Left lung (tissue), 10 donors: ENCODE data around the gene RANGRF. TPM values are rescaled to one million over a fixed set of nuclear protein-coding genes. Genes with fewer than 3 reads are reported as not detected.

Experiments used
- ATAC-seq: fragments of 200-7000 bp; cut with Tn5 transposase; one replicate; pipeline ENCODE4 v1.9.1; 2020; ENCODE audit warnings: moderate library complexity
- DNase-seq, 4 donors: peaks; one replicate each; pipeline ENCODE4 v3.0.0-alpha.2; 2013 to 2020
- H3K27ac ChIP-seq, 2 donors: fragments of 200-600 bp; sonication (generic) in 1 of 2; one replicate each; pipeline versions ENCODE4 v1.5.0 to v1.8.0; 2020 to 2021
- H3K27me3 ChIP-seq, 2 donors: fragments of 200-600 bp; sonication (generic) in 1 of 2; one replicate each; pipeline versions ENCODE4 v1.5.0 to v1.8.0; 2020 to 2021
- H3K36me3 ChIP-seq, 2 donors: fragments of 200-600 bp; sonication (generic) in 1 of 2; one replicate each; pipeline versions ENCODE4 v1.5.0 to v1.8.0; 2020 to 2021
- H3K4me1 ChIP-seq, 2 donors: fragments of 200-600 bp; one replicate each; pipeline ENCODE4 v1.8.0; 2021
- H3K4me3 ChIP-seq, 2 donors: fragments of 200-600 bp; sonication (generic) in 1 of 2; one replicate each; pipeline versions ENCODE4 v1.5.0 to v1.8.0; 2020 to 2021; ENCODE audit warnings: mild to moderate bottlenecking in 1 of 2
- H3K9me3 ChIP-seq, 2 donors: fragments of 200-600 bp; sonication (generic) in 1 of 2; one replicate each; pipeline versions ENCODE4 v1.5.0 to v1.8.0; 2020 to 2021
- intact Hi-C, 2 donors: fragments of 100-400 bp; cut with DNase I; formaldehyde crosslinking; loops; one replicate each; pipeline versions ENCODE4 v1.11.2 to v1.14.2; 2022
- polyA plus RNA-seq, 6 donors: library from polyadenylated mRNA; unstranded; fragments of 120-200 nt; gene quantifications; one replicate each; pipeline ENCODE4 v1.2.1, GENCODE V29; 2013; ENCODE audit not compliant: insufficient read length in 6 of 6
- total RNA-seq, 2 donors: library from RNA; stranded (reverse); fragmentation: NEBNext Ultra II Directional; extraction: Animal tissue kit (Norgen Biotek cat#: 25700); gene quantifications; one replicate each; pipeline ENCODE4 v1.2.1, GENCODE V29; 2021
- TF ChIP-seq, protein P1 (sequence below), 2 donors: fragments of 200-600 bp; sonication (generic) in 1 of 2; IDR thresholded peaks; one replicate each; pipeline versions ENCODE4 v1.5.0 to v1.8.0; 2021; ENCODE audit warnings: antibody characterized with exemption in 2 of 2
- donor health status: DM: no; HTN: yes; CAD: no.
- donor health status: DM: no; HTN: no; CAD: no.

The RANGRF gene
- total and polyA plus RNA-seq, 8 donors: 22.9 to 33.2 (median 24.8) TPM

GRCh38 chr17:8320262-8320661 is 31.8 kb downstream of the RANGRF start:
- intact Hi-C loops: no loop called here
- no peak for DNase-seq
- H3K36me3 ChIP-seq: peaks cover 0 to 17% of the 10 kb centered on the region in 2 donors
- no peaks in the 10 kb centered on the region for H3K9me3 ChIP-seq
- H3K4me3 ChIP-seq: no peak overlapping the region
- no peaks in the 10 kb centered on the region for H3K4me1 ChIP-seq
- TF ChIP-seq, protein P1, sequence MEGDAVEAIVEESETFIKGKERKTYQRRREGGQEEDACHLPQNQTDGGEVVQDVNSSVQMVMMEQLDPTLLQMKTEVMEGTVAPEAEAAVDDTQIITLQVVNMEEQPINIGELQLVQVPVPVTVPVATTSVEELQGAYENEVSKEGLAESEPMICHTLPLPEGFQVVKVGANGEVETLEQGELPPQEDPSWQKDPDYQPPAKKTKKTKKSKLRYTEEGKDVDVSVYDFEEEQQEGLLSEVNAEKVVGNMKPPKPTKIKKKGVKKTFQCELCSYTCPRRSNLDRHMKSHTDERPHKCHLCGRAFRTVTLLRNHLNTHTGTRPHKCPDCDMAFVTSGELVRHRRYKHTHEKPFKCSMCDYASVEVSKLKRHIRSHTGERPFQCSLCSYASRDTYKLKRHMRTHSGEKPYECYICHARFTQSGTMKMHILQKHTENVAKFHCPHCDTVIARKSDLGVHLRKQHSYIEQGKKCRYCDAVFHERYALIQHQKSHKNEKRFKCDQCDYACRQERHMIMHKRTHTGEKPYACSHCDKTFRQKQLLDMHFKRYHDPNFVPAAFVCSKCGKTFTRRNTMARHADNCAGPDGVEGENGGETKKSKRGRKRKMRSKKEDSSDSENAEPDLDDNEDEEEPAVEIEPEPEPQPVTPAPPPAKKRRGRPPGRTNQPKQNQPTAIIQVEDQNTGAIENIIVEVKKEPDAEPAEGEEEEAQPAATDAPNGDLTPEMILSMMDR (IDR thresholded peaks at IDR 0.05): no peak
- no peak overlapping the region for H3K27ac ChIP-seq
- peaks cover 5 to 31% of the 10 kb centered on the region in 2 donors for H3K27me3 ChIP-seq
- ATAC-seq: no peak

GRCh38 chr17:8320990-8321389 is 32.5 kb downstream of the RANGRF start:
- Histone ChIP-seq H3K4me1 (no peaks in the 10 kb centered on the region), H3K4me3 (no peak overlapping the region), H3K36me3 (peaks cover 0 to 14% of the 10 kb centered on the region in 2 donors), H3K27me3 (peaks cover 0 to 31% of the 10 kb centered on the region in 2 donors), H3K9me3 (no peaks in the 10 kb centered on the region), H3K27ac (no peak overlapping the region)
- ATAC-seq: no peak
- TF ChIP-seq, protein P1 (IDR thresholded peaks at IDR 0.05): no peak
- DNase-seq: no peak
- intact Hi-C loops: no loop called here

- Histone ChIP-seq H3K4me3 (no peak overlapping the region), H3K27me3 (peaks cover 0 to 31% of the 10 kb centered on the region in 2 donors), H3K9me3 (no peaks in the 10 kb centered on the region), H3K36me3 (peaks cover 0 to 13% of the 10 kb centered on the region in 2 donors), H3K27ac (no peak overlapping the region), H3K4me1 (peaks cover 7 to 10% of the 10 kb centered on the region in 2 donors)
- DNase-seq (no peak), ATAC-seq (no peak)
- TF ChIP-seq, protein P1 (IDR thresholded peaks at IDR 0.05): no peak
- intact Hi-C loops: no loop called here
Measured at GRCh38 chr17:8322061-8322460, 33.6 kb downstream of the RANGRF start.

DNA sequence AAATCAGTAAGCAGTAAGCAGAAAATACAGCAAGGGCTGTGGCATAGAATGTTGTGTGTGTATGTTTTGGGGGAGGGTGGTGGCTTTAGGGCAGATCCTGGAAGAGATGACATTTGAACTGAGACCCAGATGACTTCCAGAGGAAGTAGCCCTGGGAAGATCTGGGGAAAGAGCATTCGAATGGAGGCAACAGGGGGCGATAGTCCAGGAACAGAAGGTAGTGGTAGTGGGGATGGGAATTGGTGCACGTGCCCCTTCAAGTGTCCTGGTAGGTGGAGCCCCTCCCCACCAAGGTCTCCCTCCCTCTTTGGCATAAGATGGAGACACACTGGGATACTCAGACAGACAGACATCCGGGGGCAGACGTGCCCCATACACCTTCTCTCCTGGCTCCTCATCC is 35.7 kb downstream of the RANGRF start:
- intact Hi-C loops: no loop called here
- no peak overlapping the region for H3K27ac ChIP-seq
- H3K36me3 ChIP-seq: peaks cover 0 to 13% of the 10 kb centered on the region in 2 donors
- H3K4me1 ChIP-seq: peaks cover 9 to 15% of the 10 kb centered on the region in 2 donors
- H3K4me3 ChIP-seq: no peak overlapping the region
- ATAC-seq (no peak), DNase-seq (no peak)
- TF ChIP-seq, protein P1 (IDR thresholded peaks at IDR 0.05): no peak
- H3K9me3 ChIP-seq: no peaks in the 10 kb centered on the region
- H3K27me3 ChIP-seq: peaks cover 4 to 45% of the 10 kb centered on the region in 2 donors

DNA sequence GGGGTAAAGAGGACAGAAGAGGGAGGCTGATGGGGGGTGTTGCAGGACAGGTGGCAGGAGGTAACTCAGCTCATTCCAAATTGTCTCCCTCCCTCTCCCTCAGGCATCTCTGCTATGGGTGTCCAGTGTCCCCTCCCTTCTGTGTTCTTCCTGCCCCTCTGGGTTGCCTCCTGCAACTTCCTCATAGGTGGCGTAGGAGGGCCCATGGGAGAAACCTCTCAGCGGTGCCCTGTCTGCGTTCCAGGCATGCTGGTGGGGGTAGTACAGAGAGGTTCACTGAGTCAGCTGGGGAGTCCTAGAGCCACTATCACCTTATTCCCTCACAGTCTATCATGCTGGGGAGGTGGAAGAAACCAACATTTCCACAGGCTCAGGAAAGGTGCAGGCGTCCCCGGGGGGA is 36.5 kb downstream of the RANGRF start:
- H3K36me3 ChIP-seq: peaks cover 0 to 13% of the 10 kb centered on the region in 2 donors
- DNase-seq (no peak), ATAC-seq (no peak)
- H3K27me3 ChIP-seq: peaks cover 4 to 45% of the 10 kb centered on the region in 2 donors
- H3K4me1 ChIP-seq: peaks cover 9 to 15% of the 10 kb centered on the region in 2 donors
- no peak overlapping the region for H3K27ac ChIP-seq
- intact Hi-C loops: no loop called here
- TF ChIP-seq, protein P1 (IDR thresholded peaks at IDR 0.05): no peak
- no peaks in the 10 kb centered on the region for H3K9me3 ChIP-seq
- H3K4me3 ChIP-seq: no peak overlapping the region
